NT2/D1 (cell line): ENCODE results near the gene PHTF1.

Experiments used
- YY1 ChIP-seq: IDR thresholded peaks from 2 replicates; pipeline ENCODE4 v1.6.1; 2011; ENCODE audit not compliant: insufficient read length, insufficient read depth
- ZNF274 ChIP-seq: IDR thresholded peaks from 2 replicates; pipeline ENCODE4 v1.6.1; 2011; ENCODE audit warnings: mild to moderate bottlenecking, low read depth, low read length

- no peak for TF ChIP-seq YY1
- no peak for TF ChIP-seq ZNF274
Observed at GRCh38 chr1:113694910-113695309, 64.4 kb downstream of the PHTF1 start.
